Body of pancreas (tissue), 4 donors: ENCODE results near the gene TGM5.

Experiments
- CTCF ChIP-seq, 7 experiments: fragments of 450-650 bp in 4 of 7; fragments of 200-600 bp in 3 of 7; sonication (generic) in 3 of 7; IDR thresholded peaks; one replicate each; pipeline ENCODE4 v1.5.1; 2016 to 2019; ENCODE audit warnings: antibody characterized with exemption in 7 of 7
- POLR2A ChIP-seq, 3 donors: fragments of 450-650 bp; IDR thresholded peaks; one replicate each; pipeline ENCODE4 v1.6.1; 2016; ENCODE audit warnings: antibody characterized with exemption in 3 of 3, mild to moderate bottlenecking in 2 of 3

GRCh38 chr15:43302205-43302817, 35.6 kb upstream of the TGM5 start, which contains the start of gene TGM7:
- TF ChIP-seq CTCF (IDR thresholded peaks at IDR 0.05) (no peak), POLR2A (IDR thresholded peaks at IDR 0.05) (no peak)
